Measurements from ENCODE around the gene ZNF280A.
"Not testable (repeated sequence)": the region's sequence is repeated elsewhere in the genome, so short reads cannot be mapped to it uniquely, and the experiment has no call there.

ZNF280A gene

DNA sequence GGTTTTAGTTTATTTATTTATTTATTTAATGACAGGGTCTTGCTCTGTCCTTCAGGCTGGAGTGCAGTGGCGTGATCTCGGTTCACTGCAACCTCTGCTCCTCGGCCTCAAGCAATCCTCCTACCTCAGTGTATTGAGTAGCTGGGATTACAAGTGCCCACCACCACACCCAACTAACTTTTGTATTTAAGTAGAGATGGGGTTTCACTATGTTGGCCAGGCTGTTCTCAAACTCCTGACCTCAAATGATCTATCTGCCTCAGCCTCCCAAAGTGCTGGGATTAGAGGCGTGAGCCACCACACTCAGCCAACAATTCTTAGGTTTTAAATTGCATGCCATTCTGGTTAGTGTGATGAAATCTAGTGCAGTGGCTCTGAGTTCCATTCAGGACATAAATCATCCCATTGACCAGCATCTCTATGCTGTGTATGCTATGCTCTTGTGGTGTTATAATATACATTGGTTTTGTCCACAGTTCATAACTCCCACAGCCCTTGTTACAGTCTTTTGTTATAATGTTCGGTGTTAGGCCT lies 40.0 kb downstream of the ZNF280A start:
- no peaks in the 10 kb centered on the region for H3K36me3 ChIP-seq (ENCODE audit: insufficient read depth, low read length)
- H3K9me3 ChIP-seq (ENCODE audit: control insufficient read depth, insufficient read depth, low read length), result no peaks in the 10 kb centered on the region; the same call in 1 of the 2 replicates
- H3K4me1 ChIP-seq (ENCODE audit: insufficient read depth, low read length), result no peaks in the 10 kb centered on the region
- H3K9ac ChIP-seq (ENCODE audit: low read depth, low read length), result no peak overlapping the region

DNA sequence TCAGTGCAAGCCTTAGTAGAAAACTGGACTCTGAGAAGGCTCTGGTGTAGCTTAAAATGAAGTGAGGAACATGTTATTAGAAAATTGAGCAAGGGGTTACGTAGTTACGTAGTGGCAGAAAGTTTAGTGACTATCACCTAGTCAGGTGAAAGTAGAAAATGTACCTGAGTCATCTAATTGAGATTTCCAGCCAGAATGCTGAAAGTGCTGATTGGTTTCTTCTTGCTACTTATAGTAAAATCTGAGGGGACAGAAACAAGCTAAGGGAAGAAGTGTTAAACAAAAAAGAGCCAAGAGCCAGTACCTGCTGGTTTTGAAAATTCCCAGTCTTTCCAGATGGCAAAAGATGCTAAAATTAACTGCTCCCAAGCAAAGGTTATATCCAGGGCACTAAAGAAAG lies 41.0 kb downstream of the ZNF280A start:
- Histone ChIP-seq H3K9ac (ENCODE audit: low read depth, low read length) (no peak overlapping the region), H3K36me3 (ENCODE audit: insufficient read depth, low read length) (no peaks in the 10 kb centered on the region), H3K4me1 (ENCODE audit: insufficient read depth, low read length) (no peaks in the 10 kb centered on the region), H3K9me3 (ENCODE audit: control insufficient read depth, insufficient read depth, low read length) (no peaks in the 10 kb centered on the region; the same call in 1 of the 2 replicates)

DNA sequence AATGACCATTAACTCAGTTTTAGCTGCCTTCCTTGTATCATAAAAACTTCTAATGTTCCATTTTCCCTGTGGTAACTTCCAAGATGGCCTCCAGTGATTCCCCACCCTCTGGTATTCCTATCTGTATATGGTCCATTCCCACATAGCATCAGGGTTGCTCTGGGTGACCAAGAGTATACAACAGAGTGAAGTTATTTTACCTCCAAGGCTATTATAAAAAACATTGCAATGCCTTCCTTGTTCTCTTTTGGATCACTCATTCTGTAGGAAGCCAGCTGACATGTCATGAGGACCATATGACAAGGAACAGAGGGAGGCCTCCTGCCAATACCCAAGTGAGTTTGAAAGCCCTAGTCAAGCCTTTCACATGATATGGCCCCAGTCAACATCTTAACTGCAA lies 41.6 kb downstream of the ZNF280A start:
- Histone ChIP-seq H3K9ac (ENCODE audit: low read depth, low read length) (no peak overlapping the region), H3K9me3 (ENCODE audit: control insufficient read depth, insufficient read depth, low read length) (no peaks in the 10 kb centered on the region; the same call in 1 of the 2 replicates), H3K36me3 (ENCODE audit: insufficient read depth, low read length) (no peaks in the 10 kb centered on the region), H3K4me1 (ENCODE audit: insufficient read depth, low read length) (no peaks in the 10 kb centered on the region)

DNA sequence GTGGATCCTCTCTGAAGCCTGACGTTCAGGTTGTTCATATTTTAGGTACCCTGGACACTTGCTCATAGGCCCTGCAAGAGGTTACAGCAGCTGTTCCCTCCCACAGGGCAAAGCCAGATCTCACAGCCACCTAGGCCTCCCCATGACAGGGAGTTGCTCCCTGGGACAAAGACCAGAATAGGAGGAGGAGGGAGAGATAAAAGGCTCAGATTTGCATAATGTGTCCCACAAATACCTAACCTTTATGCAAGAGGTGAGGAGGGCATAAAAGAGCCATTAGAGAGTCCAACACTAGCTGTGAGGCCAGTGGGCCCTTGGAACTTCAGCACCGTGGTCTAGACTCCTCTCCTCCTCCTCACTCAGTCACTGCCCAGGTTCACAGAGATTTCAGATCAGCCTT lies 45.3 kb downstream of the ZNF280A start:
- no peaks in the 10 kb centered on the region for H3K4me1 ChIP-seq (ENCODE audit: insufficient read depth, low read length)
- no peaks in the 10 kb centered on the region for H3K36me3 ChIP-seq (ENCODE audit: insufficient read depth, low read length)
- no peak overlapping the region for H3K9ac ChIP-seq (ENCODE audit: low read depth, low read length)
- peaks cover 6% of the 10 kb centered on the region for H3K9me3 ChIP-seq (ENCODE audit: control insufficient read depth, insufficient read depth, low read length)

DNA sequence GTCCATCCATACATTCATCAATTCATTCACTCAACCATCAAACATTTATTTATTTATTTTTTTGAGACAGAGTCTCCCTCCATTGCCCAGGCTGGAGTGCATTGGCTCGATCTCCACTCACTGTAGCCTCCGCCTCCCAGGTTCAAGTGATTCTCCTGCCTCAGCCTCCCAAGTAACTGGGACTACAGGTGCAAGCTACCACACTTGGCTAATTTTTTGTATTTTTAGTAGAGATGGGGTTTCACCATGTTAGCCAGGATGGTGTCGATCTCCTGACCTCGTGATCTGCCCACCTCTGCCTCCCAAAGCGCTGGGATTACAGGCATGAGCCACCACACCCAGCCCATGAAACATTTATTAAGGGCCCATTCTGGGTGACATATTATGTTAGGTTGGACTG lies 49.0 kb downstream of the ZNF280A start:
- H3K9ac ChIP-seq (ENCODE audit: low read depth, low read length); H3K4me1 ChIP-seq (ENCODE audit: insufficient read depth, low read length); H3K36me3 ChIP-seq (ENCODE audit: insufficient read depth, low read length); H3K9me3 ChIP-seq (ENCODE audit: control insufficient read depth, insufficient read depth, low read length): not testable (repeated sequence)

DNA sequence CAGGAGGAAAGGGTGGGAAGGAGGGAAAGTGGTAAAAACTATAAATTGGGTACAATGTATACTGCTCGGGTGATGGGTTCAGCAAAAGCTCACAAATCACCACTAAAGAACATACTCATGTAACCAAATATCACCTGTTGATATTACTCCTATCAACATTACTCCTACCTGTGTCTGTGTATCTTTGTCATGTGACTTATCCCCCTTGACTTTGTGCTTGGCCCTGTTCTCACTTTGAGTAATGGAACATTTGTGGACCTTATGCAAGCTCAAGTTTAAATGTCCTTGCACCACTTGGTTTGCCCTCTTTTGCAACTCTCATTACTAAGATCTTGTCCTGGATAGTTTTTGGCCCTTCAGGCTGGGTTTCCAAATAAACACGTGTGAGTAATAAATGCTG lies 50.5 kb downstream of the ZNF280A start:
- Histone ChIP-seq H3K9me3 (ENCODE audit: control insufficient read depth, insufficient read depth, low read length) (peaks cover 10% of the 10 kb centered on the region), H3K36me3 (ENCODE audit: insufficient read depth, low read length) (no peaks in the 10 kb centered on the region)

DNA sequence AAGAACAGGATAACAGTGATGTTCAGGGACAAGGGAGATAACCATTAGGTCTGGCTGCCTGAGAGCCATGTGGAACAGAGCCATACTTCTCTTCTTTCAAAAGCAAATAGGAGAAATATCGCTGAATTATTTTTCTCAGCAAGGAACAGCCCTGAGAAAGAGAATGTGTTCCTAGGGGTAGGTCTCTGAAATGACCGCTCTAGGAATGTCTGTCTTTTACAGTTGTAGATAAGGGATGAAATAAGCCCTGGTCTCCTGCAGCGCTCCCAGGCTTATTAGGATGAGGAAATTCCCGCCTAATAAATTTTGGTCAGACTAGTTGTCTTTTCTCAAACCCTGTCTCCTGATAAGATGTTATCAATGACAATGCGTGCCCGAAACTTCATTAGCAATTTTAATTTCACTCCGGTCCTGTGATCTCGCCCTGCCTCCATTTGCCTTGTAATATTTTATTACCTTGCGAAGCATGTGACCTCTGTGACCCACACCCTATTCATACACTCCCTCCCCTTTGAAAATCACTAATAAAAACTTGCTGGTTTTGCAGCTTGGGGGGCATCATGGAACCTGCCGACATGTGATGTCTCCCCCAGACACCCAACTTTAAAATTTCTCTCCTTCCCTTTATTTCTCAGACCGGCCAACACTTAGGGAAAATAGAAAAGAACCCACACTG lies 51.1 kb downstream of the ZNF280A start:
- not testable (repeated sequence) for H3K36me3 ChIP-seq (ENCODE audit: insufficient read depth, low read length); H3K4me1 ChIP-seq (ENCODE audit: insufficient read depth, low read length); H3K9ac ChIP-seq (ENCODE audit: low read depth, low read length); H3K9me3 ChIP-seq (ENCODE audit: control insufficient read depth, insufficient read depth, low read length)

More for the DNA sequence above, 50.5 kb downstream of the ZNF280A start:
- Histone ChIP-seq H3K9ac (ENCODE audit: low read depth, low read length) (no peak overlapping the region), H3K4me1 (ENCODE audit: insufficient read depth, low read length) (no peaks in the 10 kb centered on the region)

DNA sequence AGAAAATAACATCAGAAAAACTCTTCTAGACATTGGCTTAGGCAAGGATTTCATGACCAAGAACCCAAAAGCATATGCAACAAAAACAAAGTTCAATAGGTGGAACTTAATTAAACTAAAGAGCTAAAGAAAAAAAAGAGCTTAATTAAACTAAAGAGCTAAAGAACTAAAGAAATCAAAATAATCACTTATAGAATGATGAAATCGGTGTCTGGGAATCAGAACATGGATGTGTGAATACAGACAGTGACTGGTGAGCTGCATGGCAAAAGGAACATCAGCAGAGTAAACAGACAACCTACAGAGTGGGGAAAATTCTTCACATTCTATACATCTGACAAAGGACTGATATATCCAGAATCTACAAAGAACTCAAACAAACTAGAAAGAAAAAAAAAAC lies 53.0 kb downstream of the ZNF280A start:
- Histone ChIP-seq H3K36me3 (ENCODE audit: insufficient read depth, low read length) (no peaks in the 10 kb centered on the region), H3K9ac (ENCODE audit: low read depth, low read length) (no peak overlapping the region), H3K4me1 (ENCODE audit: insufficient read depth, low read length) (no peaks in the 10 kb centered on the region), H3K9me3 (ENCODE audit: control insufficient read depth, insufficient read depth, low read length) (peaks cover 10% of the 10 kb centered on the region)

DNA sequence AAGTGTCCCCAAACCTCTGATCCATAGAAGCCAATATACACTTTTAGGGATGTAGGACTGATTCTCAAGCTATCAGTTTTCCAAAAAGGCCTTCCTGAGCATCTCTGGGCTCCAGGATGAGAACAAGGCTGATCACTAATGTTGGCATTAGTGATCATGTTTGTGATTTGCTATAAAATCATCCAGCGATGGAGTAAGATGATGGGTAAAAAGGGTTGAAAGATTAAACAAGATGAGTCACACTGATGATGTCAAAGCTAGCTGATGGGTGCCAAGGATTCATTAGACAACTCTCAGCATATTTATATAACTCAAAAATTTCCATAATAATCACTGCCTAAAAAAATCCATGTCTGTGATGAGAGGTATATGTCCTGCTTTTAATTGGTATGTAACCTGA lies 54.3 kb downstream of the ZNF280A start:
- H3K36me3 ChIP-seq (ENCODE audit: insufficient read depth, low read length), result no peaks in the 10 kb centered on the region
- H3K9me3 ChIP-seq (ENCODE audit: control insufficient read depth, insufficient read depth, low read length), result peaks cover 10% of the 10 kb centered on the region; the same call in 1 of the 2 replicates

DNA sequence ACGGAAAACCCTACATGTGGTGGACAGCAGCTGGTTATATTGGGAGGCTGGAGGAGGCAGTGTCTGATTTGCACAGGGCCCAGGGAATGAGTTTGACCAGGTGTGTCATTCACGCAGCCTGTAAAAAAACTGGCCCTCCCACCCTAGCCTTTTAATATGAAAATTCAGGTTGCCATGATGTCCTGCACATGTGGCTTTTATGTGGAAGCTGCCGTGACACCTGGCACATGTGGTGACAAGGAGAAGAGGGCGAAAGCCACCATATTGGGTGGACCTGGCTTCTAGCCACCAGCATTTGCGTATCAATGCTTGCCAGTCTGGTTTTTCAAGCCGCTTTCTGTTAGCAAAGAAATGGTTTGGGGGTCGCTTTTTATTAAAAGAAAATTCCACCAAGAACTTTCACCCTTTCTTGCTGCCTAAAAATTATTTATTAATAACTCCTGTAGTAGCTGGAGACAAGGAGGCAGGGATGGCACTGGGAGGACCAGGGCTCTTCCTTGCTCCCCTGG lies 54.9 kb downstream of the ZNF280A start:
- H3K4me1 ChIP-seq (ENCODE audit: insufficient read depth, low read length), result no peaks in the 10 kb centered on the region
- peaks cover 10% of the 10 kb centered on the region; the same call in 1 of the 2 replicates for H3K9me3 ChIP-seq (ENCODE audit: control insufficient read depth, insufficient read depth, low read length)
- H3K36me3 ChIP-seq (ENCODE audit: insufficient read depth, low read length), result no peaks in the 10 kb centered on the region
- H3K9ac ChIP-seq (ENCODE audit: low read depth, low read length), result no peak overlapping the region

More for the DNA sequence above, 54.3 kb downstream of the ZNF280A start:
- no peaks in the 10 kb centered on the region for H3K4me1 ChIP-seq (ENCODE audit: insufficient read depth, low read length)
- H3K9ac ChIP-seq (ENCODE audit: low read depth, low read length), result no peak overlapping the region

DNA sequence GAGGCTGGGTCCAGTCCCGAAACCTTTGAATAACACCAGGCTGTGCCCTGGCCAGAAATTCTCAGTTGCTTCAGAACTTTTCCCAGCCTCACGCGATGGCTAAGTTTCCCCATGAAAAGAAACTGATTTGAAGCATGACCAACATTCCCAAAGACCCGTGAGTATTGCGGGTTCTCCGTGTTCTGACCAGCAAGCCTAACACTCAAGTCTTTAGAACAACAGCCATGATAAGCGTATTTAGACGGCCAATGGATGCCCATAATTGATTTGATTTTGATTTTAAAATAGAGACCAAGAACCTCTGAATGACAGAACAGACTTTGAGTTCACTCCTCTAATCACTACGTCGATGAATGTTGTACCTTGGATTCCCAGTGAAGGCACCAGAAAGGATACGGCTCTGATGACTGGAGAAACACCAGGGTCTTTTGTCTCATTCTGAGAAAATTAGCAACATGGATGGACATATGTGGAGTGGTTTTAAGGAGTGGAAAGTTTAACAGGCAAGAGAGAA lies 55.5 kb downstream of the ZNF280A start:
- peaks cover 6% of the 10 kb centered on the region; the same call in 1 of the 2 replicates for H3K9me3 ChIP-seq (ENCODE audit: control insufficient read depth, insufficient read depth, low read length)
- H3K9ac ChIP-seq (ENCODE audit: low read depth, low read length), result no peak overlapping the region
- no peaks in the 10 kb centered on the region for H3K36me3 ChIP-seq (ENCODE audit: insufficient read depth, low read length)
- no peaks in the 10 kb centered on the region for H3K4me1 ChIP-seq (ENCODE audit: insufficient read depth, low read length)

DNA sequence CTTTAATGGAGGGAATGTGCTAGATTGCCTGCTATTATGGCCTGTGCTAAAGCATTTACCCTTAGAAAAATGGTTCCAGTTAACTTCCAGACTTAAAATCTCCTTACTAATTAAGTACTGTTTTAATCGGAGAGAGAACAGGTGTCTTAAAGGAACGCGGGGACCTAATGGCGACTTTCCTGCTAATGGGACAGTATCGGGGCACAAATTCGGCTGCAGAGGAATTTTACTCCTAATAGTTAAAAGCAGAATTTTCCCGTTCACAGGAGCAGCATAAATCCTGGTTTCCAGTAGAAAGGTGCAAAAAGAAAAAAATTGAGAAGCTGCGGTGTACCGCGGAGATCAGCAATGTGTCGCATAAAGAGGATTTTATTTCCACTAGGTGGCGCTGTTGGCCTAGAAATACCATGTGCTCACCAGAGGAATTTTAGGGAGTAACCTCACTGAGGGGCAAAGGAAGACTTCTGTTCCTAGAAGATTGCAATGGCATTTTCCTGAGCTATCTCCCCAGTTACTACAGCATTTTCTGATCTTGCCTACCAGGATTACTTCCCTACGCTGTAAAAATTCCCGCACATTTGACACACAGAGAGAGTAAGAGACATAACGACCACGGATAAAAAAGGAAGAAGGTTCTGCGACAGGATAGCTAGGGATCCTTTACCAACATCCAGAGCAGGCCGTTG lies 56.1 kb downstream of the ZNF280A start:
- no peaks in the 10 kb centered on the region for H3K36me3 ChIP-seq (ENCODE audit: insufficient read depth, low read length)
- H3K9ac ChIP-seq (ENCODE audit: low read depth, low read length), result no peak overlapping the region
- H3K4me1 ChIP-seq (ENCODE audit: insufficient read depth, low read length), result no peaks in the 10 kb centered on the region
- peaks cover 3% of the 10 kb centered on the region; the same call in 1 of the 2 replicates for H3K9me3 ChIP-seq (ENCODE audit: control insufficient read depth, insufficient read depth, low read length)
